HepG2 (cell line): ENCODE measurements around the gene TADA2A. TPM values are rescaled to one million over a fixed set of nuclear protein-coding genes. Genes with fewer than 3 reads are reported as not detected.

Experiments used
- ERF ChIP-seq: IDR thresholded peaks from 2 replicates; pipeline ENCODE4 v1.6.1; 2018; ENCODE audit warnings: missing biosample characterization, missing genetic modification reagents
- GATAD1 ChIP-seq: IDR thresholded peaks from 2 replicates; pipeline ENCODE4 v1.6.1; 2016; ENCODE audit warnings: missing genetic modification reagents, missing compliant biosample characterization
- KDM4B ChIP-seq: sonication (generic); formaldehyde crosslinking; IDR thresholded peaks from 2 replicates; pipeline ENCODE4 v1.4.0; 2020; ENCODE audit warnings: missing genetic modification reagents
- MAX ChIP-seq: IDR thresholded peaks from 2 replicates; pipeline ENCODE4 v1.6.1; 2012; ENCODE audit warnings: inconsistent platforms
- MTERF4 ChIP-seq: sonication (generic); formaldehyde crosslinking; IDR thresholded peaks from 2 replicates; pipeline ENCODE4 v1.8.0; 2023; ENCODE audit warnings: mild to moderate bottlenecking, missing genetic modification reagents
- NFE2L2 ChIP-seq: fragments of 150-350 bp; IDR thresholded peaks from 2 replicates; pipeline ENCODE4 v1.6.1; 2014; ENCODE audit warnings: low read length
- NR3C1 ChIP-seq: sonication (generic); formaldehyde crosslinking; IDR thresholded peaks from 2 replicates; pipeline ENCODE4 v1.4.0; 2020; ENCODE audit warnings: missing genetic modification reagents
- POLR2AphosphoS2 ChIP-seq: IDR thresholded peaks from 2 replicates; pipeline ENCODE4 v1.6.1; 2011; ENCODE audit warnings: low read depth, low read length, improper control_type of control experiment
- RARA ChIP-seq: IDR thresholded peaks from 2 replicates; pipeline ENCODE4 v1.6.1; 2016; ENCODE audit warnings: missing genetic modification reagents, missing compliant biosample characterization
- SETDB1 ChIP-seq: sonication (generic); formaldehyde crosslinking; IDR thresholded peaks from 2 replicates; pipeline ENCODE4 v1.5.1; 2020; ENCODE audit warnings: missing genetic modification reagents, mild to moderate bottlenecking, borderline replicate concordance
- SKIL ChIP-seq: sonication (generic); formaldehyde crosslinking; IDR thresholded peaks from 2 replicates; pipeline ENCODE4 v1.8.0; 2022; ENCODE audit warnings: missing genetic modification reagents, mild to moderate bottlenecking, moderate library complexity, borderline replicate concordance
- SOX13 ChIP-seq, 3 experiments: fragments of 450-650 bp in 1 of 3; sonication (generic) in 1 of 3; formaldehyde crosslinking in 1 of 3; IDR thresholded peaks in 2 of 3; conservative IDR thresholded peaks in 1 of 3; 2 replicates each; pipeline versions ENCODE4 v1.5.0 to v1.6.1; 2016 to 2020; ENCODE audit warnings: antibody characterized with exemption in 1 of 3, mild to moderate bottlenecking in 1 of 3, missing compliant biosample characterization in 1 of 3, missing genetic modification reagents in 1 of 3, moderate library complexity in 1 of 3
- TARDBP ChIP-seq: sonication (generic); formaldehyde crosslinking; IDR thresholded peaks from 2 replicates; pipeline ENCODE4 v1.8.0; 2022; ENCODE audit warnings: mild to moderate bottlenecking, missing genetic modification reagents
- TMF1 ChIP-seq: sonication (generic); formaldehyde crosslinking; IDR thresholded peaks from 2 replicates; pipeline ENCODE4 v1.8.1; 2022; ENCODE audit warnings: low read depth, missing genetic modification reagents
- TRAFD1 ChIP-seq: sonication (generic); formaldehyde crosslinking; IDR thresholded peaks from 2 replicates; pipeline ENCODE4 v1.5.1; 2020; ENCODE audit warnings: missing genetic modification reagents, mild to moderate bottlenecking, borderline replicate concordance
- UBTF ChIP-seq: sonication (generic); formaldehyde crosslinking; IDR thresholded peaks from 2 replicates; pipeline ENCODE4 v1.4.0; 2020; ENCODE audit warnings: mild to moderate bottlenecking, missing genetic modification reagents
- YEATS4 ChIP-seq: sonication (generic); formaldehyde crosslinking; IDR thresholded peaks from 2 replicates; pipeline ENCODE4 v1.4.0; 2020; ENCODE audit warnings: missing genetic modification reagents, borderline replicate concordance
- ZFP41 ChIP-seq: sonication (generic); formaldehyde crosslinking; IDR thresholded peaks from 2 replicates; pipeline ENCODE4 v1.4.0; 2020; ENCODE audit warnings: mild to moderate bottlenecking, missing genetic modification reagents, borderline replicate concordance
- ZMAT5 ChIP-seq: sonication (generic); formaldehyde crosslinking; IDR thresholded peaks from 2 replicates; pipeline ENCODE4 v1.5.0; 2020; ENCODE audit warnings: mild to moderate bottlenecking, low read depth, missing genetic modification reagents, borderline replicate concordance
- ZNF12 ChIP-seq: sonication (generic); formaldehyde crosslinking; IDR thresholded peaks from 2 replicates; pipeline ENCODE4 v1.5.0; 2020; ENCODE audit warnings: missing genetic modification reagents
- ZNF251 ChIP-seq: sonication (generic); formaldehyde crosslinking; IDR thresholded peaks from 2 replicates; pipeline ENCODE4 v1.9.0; 2021; ENCODE audit warnings: mild to moderate bottlenecking, missing genetic modification reagents
- polyA plus RNA-seq, 8 experiments: library from polyadenylated mRNA; depleted of rRNA in 3 of 8; stranded (reverse) in 7 of 8; unstranded in 1 of 8; fragments of >200 nt; fragmentation: Illumina TruSeq in 4 of 8; extraction: Trizol in 4 of 8; gene quantifications; 2 replicates each; pipeline versions ENCODE4 v1.2.1 to v1.2.3, GENCODE V29; 2011 to 2016; ENCODE audit warnings: low read depth in 4 of 8, missing spikeins in 1 of 8, mixed read lengths in 1 of 8; ENCODE audit not compliant: insufficient read depth in 1 of 8
- total RNA-seq, 5 experiments: library from RNA; depleted of rRNA; stranded (reverse); fragments of >200 nt; fragmentation: Illumina TruSeq; extraction: Trizol; gene quantifications; 2 replicates each; pipeline ENCODE4 v1.2.3, GENCODE V29; 2016; ENCODE audit warnings: low read depth in 1 of 5

Gene TADA2A
- total and polyA plus RNA-seq, 2 of the 13 experiments (the other 11 are each of a cell fraction or from before 2014, with no cell fraction given) = 8.0 to 14.0 TPM

GRCh38 chr17:37490638-37491614 is 84.2 kb downstream of the TADA2A start (continued):
- TF ChIP-seq SKIL (CRISPR knock-in tag) (no peak), POLR2AphosphoS2 (no peak), MAX (peak; percentile 77), MTERF4 (CRISPR knock-in tag) (no peak), UBTF (CRISPR knock-in tag) (no peak), ZNF251 (CRISPR knock-in tag) (no peak), KDM4B (CRISPR knock-in tag) (no peak), ZNF12 (CRISPR knock-in tag) (no peak), ZFP41 (no peak), ZMAT5 (CRISPR knock-in tag) (no peak), TMF1 (no peak), SETDB1 (CRISPR knock-in tag) (no peak), SOX13 (IDR thresholded peaks at IDR 0.05) (no peak), SOX13 (CRISPR knock-in tag; conservative IDR thresholded peaks at IDR 0.05 in 1 of 2, IDR thresholded peaks at IDR 0.05 in 1 of 2) (no peak), TARDBP (no peak), YEATS4 (CRISPR knock-in tag) (no peak), NR3C1 (CRISPR knock-in tag) (no peak), ERF (CRISPR knock-in tag) (no peak), NFE2L2 (no peak), TRAFD1 (CRISPR knock-in tag) (no peak), RARA (0 out of 2 replicates have a peak, but pooled peaks have one; percentile 37), GATAD1 (peak; percentile 42; the same call in 1 of the 2 replicates)
